Right ventricle myocardium superior (tissue), 1 donor: ENCODE measurements around the gene RFLNA. TPM values are rescaled to one million over a fixed set of nuclear protein-coding genes. Genes with fewer than 3 reads are reported as not detected.
"Not testable (repeated sequence)": the region's sequence is repeated elsewhere in the genome, so short reads cannot be mapped to it uniquely, and the experiment has no call there.

Experiments used
- ATAC-seq: fragments of 200-7000 bp; cut with Tn5 transposase; one replicate; pipeline ENCODE4 v1.9.1; 2020; ENCODE audit warnings: mild to moderate bottlenecking; ENCODE audit not compliant: poor library complexity
- DNase-seq: peaks from one replicate; pipeline ENCODE4 v3.0.0-alpha.2; 2020
- intact Hi-C: fragments of 100-400 bp; cut with DNase I; formaldehyde crosslinking; loops from one replicate; pipeline ENCODE4 v1.11.2; 2022
- total RNA-seq: library from RNA; stranded (reverse); fragmentation: NEBNext Ultra II Directional; extraction: Animal tissue kit (Norgen Biotek cat#: 25700); gene quantifications from one replicate; pipeline ENCODE4 v1.2.1, GENCODE V29; 2021
- donor health status: DM: no; HTN: yes; CAD: no; lungs with severe emphysema.

RFLNA gene
- total RNA-seq, 1 donor from 2014 or later: 0.16 TPM

DNA sequence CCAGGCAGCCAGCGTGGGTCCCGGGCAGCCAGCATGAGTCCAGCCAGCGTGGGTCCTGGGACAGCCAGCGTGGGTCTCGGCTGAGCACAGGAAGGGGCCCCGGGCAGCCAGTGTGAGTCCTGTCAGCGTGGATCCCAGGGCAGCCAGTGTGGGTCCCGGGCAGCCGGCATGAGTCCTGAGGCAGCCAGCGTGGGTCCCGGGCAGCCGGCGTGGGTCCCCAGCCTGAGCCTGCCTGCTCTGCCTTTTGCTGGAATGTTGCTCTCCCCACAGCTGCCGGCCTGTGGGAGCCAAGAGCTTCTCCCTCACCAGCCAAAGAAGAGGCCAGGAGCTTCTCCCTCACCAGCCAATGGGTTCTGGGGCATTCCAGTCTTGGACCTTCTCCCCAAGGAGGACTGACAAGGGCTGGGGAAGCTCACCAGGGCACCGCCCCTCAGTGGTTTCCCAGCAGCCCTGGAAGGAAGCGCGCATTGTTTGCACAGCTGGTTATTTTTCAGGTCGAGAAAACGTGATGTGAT is 15.0 kb upstream of the RFLNA start:
- intact Hi-C loops: no loop called here
- DNase-seq (no peak), ATAC-seq (no peak)

DNA sequence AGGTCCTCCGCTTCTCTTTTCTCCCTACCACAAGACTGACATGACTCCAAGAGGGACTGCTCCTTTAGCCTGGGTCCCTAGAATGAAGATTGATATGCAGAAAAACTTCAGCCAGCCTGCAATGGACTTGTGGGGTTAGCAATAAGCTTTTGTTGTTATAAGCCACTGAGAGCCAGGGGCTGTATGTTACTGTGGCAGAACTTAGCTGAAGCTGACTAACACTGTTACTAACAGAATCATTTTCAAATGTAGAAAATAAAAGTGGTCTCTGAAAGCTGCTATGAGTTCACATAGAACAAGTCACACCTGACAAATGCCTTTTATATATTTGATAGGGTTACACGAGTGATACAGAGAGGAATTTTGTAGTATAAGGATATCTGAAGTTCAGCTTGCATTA is 13.6 kb upstream of the RFLNA start:
- intact Hi-C loops: no loop called here
- DNase-seq (no peak), ATAC-seq (no peak)

DNA sequence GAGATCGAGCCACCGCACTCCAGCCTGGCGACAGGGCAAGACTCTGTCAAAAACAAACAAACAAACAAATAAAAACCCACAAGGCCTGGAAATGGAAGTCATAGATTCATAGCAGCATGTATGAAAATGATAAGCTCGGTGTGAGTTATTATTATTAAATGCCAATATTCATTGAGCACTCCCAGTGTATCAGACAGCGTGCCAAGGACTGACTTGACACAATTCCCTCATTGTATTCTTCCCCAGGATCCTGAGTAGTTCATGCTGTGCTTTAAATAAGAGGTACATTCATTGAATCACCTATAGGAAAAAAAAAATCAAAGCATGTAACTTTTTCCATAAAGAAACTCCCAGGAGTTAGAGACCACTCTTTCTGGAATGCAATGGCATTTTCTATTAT is 12.6 kb upstream of the RFLNA start:
- intact Hi-C loops: no loop called here
- DNase-seq (no peak), ATAC-seq (no peak)

DNA sequence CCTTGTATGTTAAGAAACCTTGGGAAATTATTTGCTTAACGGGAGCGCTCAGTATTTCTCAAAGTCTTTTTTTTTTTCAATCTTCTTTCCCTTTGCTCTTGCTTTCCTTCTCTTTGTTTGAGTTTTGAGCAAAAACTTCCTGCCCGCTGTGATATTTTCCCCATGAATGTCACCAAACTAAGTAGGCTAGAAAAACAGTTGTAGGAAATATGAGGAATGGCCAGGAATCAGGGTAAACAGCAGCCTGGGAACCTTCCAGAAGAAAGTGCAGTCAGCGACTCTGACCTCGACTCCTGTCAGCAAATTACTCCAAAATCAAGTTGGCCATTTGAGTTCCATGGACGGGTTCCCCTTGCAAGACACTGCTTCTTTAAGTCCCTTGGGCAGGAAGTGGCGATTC is 11.6 kb upstream of the RFLNA start:
- ATAC-seq (no peak), DNase-seq (no peak)
- intact Hi-C loops: no loop called here

DNA sequence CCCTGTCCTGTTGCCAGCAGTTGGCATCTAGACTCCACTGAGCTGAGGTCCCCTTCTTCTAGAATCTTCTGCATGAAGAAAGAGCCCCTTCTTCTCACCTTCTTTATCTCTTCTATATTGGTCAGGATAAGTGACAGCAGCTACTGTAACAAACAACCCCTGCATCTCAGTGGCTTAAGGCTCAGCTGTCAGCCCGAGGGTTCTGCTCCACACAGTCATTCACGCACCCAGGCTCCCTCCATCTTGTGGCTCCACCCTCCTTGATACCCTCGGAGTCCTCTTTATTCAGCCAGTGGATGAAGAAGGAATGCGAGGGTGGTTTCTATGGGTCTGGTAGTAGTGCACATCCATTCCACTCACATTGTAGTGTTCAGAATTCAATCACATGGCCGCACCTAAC is 10.5 kb upstream of the RFLNA start:
- ATAC-seq (no peak), DNase-seq (no peak)
- intact Hi-C loops: no loop called here

DNA sequence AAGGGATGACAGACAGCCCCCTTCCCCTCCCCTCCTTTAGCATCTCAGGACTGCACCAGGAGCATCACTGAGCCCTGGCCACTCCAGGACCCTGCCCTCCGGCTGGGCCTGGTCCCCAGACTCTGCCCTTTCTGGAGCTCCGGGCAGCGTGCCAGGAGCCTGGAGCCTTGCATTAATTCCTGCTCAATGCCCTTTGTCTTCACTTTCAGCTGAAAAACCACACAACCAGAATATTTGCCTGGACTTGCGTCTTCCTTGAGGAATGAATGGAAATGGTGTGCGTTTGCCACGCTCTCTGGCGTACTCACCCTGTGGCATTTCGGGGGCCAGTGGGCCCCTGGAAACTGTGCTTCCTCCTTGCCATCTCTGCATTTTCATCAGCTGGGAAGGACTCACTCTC is 8.5 kb upstream of the RFLNA start:
- DNase-seq (no peak), ATAC-seq (no peak)
- intact Hi-C loops: no loop called here

DNA sequence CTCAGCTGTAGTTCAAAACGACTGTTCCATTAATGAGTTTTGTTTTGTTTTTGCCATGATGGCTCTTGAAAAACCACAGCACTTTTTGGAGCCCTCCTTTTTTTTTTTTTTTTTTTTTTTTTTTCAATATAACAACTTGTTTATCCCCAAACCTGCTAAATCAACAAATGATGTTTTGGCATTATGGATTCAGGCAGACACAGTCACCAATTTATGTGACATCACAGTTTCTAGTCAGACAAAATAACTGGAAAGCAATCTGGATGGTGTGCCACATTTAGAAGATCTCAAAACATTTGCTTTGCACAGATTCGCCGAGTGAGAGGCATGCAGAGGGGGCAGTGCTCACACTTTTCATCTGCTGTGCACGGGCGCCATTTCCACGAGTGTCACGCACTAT is 7.9 kb upstream of the RFLNA start:
- no peak for ATAC-seq
- intact Hi-C loops: no loop called here
- no peak for DNase-seq

DNA sequence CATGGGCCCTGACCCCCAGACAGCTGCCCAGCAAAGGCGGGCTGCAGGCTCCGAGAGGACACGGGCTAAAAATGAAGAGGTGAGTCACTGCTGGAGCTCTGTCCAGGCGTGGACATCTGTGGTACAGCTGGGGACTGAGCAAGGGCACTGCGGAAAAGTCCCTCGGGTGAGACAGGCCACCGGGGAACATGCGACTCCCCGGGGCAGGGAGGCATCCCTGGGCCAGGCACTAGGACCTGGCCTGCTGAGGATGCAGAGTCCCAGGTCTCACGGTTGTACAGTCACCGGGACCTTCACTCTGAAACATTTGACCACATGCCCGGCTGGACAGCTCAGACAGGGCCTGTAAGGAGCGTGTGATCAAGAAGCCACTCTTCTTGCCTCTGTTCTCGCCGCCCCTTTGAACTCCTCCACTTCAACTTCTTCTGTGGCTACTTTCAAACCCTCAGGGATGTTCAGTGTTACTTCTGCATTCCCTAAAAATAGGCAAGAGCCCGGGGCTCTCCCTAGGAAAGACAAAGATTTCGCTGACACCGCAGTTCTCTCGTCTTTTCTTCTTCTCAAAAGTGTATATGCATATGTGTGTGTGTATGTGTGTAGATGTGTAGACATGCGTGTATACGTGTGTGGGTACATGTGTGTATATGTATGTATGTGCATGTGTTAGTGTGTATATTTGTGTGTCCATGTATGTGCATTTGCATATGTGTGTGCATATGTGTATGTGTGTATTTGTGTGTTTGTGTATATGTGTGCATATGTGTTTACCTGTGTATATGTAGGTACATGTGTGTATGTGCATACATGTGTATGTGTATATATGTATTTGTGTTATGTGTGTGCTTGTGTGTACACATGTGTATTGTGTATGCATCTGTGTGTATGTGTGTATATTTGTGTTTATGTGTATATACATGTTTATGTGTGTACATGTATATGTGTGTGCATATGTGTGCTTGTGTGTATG is 5.0 kb upstream of the RFLNA start:
- intact Hi-C loops: no loop called here
- DNase-seq (no peak), ATAC-seq (peak; percentile 83)

DNA sequence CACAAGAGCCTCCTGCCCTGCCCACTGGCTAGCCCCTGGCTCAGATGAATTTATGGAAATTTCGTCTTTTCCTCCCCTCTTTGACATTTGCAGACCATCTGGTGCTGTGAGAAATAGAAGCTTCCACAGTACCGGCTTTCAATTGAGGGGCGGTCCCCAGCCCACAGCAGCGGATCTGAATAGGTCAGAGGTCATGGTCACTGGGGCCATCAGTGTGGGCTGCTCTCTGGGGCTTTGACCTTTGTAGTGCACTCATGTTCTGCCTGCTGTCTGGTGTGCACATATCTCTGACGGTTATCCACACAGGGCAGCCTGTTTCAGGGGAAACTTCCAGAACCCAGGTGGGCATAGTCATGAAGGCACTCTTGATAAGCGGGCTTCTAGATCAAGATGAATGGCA is 2.5 kb upstream of the RFLNA start:
- ATAC-seq (no peak), DNase-seq (no peak)
- intact Hi-C loops: no loop called here

DNA sequence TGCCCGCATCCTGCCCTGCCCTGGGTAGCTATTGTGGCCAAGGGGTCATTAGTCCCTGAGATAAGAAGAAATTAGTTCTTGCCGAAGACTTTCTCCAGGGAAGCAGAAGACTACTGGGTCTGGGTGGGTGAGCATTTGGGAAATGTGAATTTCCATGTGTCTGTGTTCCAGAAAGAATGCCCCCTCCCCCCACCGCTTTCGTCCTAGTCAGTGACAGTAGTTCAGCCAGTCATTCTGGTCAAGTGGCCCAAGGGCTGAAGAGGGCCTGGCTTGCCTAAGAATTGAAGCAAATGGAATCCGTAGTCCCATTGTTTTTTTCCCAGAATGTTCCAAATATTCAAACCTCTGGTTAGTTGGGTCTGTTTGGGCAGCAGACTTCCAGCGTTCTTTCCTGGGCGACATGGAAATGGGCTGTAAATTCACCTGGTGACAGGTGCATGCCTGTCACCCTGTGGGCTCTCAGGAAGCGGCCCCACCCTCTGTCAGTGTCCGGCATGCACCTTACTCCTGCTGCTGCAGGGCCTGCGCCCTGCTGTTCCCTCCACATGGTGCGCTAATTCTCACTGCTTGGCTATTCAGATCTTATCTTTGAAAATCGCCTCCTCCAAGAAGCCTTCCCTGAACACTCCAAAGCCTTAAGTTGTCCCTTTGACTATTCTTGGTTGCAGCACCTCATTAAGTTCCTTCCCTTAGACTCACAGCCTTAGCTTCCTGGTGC is 1.4 kb upstream of the RFLNA start:
- intact Hi-C loops: no loop called here
- ATAC-seq (no peak), DNase-seq (no peak)

DNA sequence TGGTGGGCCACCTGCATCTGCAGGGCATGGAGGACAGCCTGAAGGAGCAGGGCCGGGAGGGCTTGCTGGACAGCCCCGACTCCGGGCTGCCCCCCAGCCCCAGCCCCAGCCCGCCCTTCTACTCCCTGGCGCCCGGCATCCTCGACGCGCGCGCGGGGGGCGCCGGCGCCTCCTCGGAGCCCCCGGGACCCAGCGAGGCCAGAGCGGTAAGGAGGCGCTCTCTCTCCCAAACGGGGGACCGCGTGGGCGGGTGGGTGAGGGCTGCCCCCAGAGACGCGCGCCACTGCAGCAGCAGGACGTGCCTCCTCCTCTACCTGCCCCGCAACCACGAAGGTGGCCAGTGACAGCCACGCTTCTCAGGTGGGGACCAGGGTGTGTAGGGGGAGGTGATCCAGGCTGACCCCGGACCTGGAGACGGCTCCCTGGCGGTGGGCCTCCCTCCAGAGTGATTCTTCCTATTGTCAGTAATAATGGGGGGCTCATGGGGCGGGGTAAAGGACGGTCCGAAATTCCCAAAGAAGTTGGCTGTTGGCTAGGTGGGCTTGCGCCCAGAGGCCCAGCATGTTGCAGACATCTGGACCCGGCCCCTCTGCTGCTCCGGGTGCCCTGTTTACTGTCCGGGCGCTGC is 652 bp downstream of the RFLNA start:
- DNase-seq: peak; percentile 29
- intact Hi-C loops: no loop called here
- no peak for ATAC-seq

DNA sequence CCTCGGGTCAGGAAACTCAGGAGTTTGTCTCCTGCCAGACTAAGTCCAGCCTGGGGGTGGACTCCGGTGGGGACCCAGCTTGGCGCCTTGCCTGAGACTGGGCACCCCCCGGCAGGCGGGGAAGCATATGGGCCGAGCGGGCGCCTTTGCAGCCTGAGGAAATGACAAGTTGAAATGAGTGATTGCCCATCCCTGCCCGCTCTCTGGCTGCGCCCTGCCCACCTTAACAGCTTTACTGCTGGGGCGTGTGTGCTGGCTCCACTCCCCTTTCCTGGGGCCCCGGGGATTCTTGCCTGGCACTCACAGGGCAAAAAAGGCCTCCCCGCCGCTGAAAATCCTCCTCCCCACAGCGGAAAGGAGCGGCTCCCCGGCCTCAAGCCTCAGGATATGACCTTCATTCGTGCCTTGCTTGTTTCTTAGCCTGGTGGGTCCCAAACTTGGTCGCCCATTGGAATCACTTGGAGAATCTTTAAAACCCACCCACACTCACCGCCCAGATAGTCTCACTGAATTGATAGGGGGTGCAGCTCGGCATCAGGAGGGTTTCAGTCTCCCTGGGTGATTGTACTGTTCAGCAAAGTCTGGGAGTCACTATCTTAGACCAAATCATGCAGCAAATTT is 1.5 kb downstream of the RFLNA start:
- ATAC-seq (no peak), DNase-seq (peak; percentile 26)
- intact Hi-C loops: no loop called here

DNA sequence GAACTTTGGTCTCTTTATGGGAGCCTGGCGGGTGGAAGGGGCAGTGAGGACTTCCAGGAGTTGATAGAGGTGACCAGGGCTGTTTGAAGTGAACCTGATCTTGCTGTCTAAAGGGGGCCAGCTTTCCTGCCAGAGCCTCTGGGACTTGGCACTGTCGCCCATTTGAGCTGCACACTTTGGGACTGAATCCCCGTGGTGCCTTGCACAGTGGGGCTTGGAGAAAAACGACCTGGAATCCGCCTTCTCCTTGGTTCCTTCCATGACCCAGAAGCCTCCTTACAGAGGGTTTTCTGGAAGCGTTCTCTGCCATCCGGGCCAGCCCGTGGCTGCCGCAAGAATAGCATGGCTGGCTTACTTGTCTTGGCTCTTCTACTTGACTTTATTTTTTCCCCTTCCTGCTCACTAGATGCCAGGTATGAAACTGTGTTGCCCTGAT is 2.0 kb downstream of the RFLNA start:
- DNase-seq (peak; percentile 25), ATAC-seq (no peak)
- intact Hi-C loops: no loop called here

DNA sequence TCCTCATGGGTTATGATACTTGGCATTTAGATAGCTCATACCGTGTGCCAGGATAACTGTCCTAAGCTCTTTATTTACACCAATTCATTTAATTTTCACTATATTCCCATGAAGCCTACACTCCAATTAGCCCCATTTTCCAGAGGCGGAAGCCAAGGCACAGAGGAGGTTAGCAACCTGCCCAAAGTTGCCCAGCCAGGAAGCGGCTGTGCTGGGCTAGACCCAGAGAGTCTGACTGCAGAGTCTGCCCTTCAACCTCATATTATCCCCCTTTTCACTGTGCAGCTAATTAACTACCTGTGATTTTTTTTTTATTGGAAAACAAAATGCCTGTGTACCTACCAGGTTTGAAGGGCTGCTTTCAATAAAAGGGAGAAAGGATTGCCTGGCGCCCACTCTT is 2.5 kb downstream of the RFLNA start:
- intact Hi-C loops: no loop called here
- DNase-seq: no peak
- ATAC-seq: no peak

DNA sequence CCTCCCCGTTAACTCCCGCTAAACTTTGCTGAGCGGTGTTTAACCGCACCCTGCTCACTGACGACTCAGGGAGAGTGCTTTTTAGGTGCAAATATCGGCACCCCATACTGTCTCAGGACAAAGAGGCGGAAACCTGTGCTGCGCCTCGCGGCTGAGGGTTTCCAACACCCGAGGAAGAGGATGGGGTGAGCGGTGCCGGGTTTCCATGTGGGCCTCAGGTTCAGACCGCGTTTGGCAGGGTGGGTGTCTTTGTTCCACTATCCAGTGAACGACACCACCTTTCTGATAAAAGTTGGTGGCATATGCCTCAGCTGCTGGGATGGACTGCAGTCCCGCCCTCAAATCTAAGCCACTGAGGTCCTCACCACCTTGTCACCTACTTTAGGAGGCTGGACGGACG is 3.0 kb downstream of the RFLNA start:
- intact Hi-C loops: no loop called here
- ATAC-seq (no peak), DNase-seq (peak; percentile 9)

DNA sequence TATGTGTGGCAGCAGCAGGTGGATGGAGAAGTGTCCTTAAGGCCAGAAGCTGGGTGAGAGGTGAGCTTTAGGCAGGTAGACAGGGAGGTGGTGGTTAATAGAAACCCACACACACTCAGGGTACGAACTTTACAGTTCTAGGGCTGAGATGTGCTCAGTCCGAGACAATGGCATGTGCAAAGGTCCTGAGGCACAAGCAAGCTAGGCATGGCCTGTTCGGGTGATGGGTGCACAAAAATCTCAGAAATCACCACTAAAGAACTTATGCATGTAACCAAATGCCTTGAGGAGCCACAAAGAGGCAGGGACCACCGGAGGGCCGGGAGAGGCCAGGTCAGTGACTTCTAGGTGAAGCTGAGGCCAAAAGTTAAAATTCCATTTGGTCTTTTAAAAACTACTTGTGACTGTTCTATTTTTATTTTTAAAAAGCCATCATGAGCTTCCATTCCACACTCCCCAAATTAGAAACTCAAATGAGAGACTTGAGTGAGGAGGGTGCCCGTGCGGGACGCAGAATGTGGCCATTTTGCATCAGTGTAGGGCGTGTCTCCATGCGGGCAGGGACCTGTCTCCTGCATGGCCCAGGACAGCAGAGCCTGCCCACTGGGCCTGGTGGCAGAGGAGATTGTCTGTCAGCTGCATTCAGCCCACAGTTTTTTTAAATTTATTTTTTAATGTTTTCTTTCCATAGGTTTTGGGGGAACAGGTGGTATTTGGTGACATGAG is 4.0 kb downstream of the RFLNA start:
- intact Hi-C loops: no loop called here
- ATAC-seq (no peak), DNase-seq (peak; percentile 13)

DNA sequence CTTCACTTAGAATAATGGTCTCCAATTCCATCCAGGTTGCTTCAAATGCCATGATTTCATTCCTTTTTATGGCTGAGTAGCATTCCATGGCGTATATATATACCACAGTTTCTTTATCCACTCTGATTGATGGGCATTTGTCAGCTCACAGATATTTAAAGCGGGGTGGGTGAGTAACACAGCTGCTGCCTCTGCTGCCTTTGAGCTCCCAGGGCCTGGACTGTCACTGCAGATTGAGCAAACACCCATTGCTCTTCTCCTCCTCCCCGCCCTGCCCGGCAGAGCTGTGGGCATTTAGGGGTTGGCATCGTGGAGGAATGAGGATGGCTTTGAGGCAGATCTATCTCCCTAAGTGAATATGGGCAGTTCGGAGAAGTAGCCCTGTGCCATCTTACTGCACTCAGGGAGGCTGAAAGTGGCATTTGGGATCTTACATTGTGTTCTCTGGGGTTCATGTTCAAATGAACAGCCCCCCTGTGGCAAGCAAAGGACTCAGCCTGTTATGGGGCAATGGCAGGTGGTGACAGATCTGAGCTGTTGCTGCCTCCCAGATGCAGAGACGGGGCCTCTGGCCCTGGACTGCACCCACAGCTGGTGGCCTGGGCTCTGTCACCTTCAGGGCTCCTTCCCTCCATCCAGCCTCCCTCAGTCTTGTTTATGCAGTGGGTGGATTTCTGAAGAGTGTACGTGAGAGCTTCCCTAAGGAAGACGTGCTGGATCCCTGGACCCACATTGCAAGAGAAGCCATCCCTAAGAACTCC is 4.9 kb downstream of the RFLNA start:
- ATAC-seq (no peak), DNase-seq (peak; percentile 11)
- intact Hi-C loops: no loop called here

DNA sequence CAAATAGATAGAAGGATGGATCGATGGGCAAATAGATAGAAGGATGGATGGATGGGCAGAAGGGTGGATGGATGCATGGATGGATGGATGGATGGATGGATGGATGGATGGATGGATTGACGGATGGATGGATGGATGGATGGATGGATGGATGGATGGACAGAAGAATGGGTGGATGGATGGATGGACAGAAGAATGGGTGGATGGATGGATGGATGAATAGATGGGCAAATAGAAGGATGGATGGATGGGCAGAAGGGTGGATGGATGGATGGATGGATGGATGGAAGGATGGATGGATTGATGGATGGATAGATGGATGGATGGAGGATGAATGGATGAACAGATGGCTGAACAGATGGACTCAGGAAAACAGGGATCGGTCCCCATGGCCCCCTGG is 5.8 kb downstream of the RFLNA start:
- intact Hi-C loops, DNase-seq, ATAC-seq: not testable (repeated sequence)
